Measurements from ENCODE around the gene TUBGCP6. TPM values are rescaled to one million over a fixed set of nuclear protein-coding genes. Genes with fewer than 3 reads are reported as not detected.

TUBGCP6 gene
- total RNA-seq, 1 experiment from 2014 or later, result 31.0 TPM

DNA sequence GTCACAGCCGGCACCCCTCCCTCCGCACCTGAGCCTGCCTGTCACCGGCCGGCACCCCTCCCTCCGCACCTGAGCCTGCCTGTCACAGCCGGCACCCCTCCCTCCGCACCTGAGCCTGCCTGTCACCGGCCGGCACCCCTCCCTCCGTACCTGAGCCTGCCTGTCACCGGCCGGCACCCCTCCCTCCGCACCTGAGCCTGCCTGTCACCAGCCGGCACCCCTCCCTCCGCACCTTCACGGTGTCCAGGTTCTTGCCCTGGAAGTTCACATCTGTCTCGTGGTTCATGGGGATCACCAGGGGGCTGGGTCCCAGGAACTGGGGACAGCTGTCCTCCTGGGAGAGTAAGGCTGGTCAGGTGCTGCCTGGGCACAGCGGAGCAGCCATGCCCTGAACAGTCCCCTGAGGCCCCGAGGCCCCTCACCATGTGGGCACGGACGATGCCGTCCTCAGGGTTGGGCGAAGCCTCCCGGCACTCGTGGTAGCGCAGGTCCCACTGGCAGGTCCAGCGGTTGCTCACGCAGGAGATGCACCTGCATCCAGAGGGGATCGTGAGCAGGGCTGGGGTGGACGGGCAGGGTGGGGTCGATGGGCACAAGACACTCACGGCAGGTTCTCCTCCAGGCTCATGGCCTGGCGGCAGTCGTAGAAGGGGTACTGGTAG, 40.9 kb upstream of the TUBGCP6 start:
- ChIA-PET POLR2A (ENCODE audit: low non-redundant PET) (interaction anchor here (0.7 kb wide), 1 partner anchor 173 kb away, joined by 9 read pairs; no protein-coding TSS in a partner anchor), CTCF (no interaction called here)
- H3K4me1 ChIP-seq (ENCODE audit: insufficient read depth, low read length, poor library complexity, severe bottlenecking), result no peaks in the 10 kb centered on the region
- DNase-seq (ENCODE audit: low spot score), result no peak
- no peak overlapping the region for H3K27ac ChIP-seq (ENCODE audit: low read depth, low read length, poor library complexity, severe bottlenecking)
- H3K9me3 ChIP-seq (ENCODE audit: low read depth, low read length, poor library complexity, severe bottlenecking), result no peaks in the 10 kb centered on the region
- no peak overlapping the region for H3K4me3 ChIP-seq (ENCODE audit: low read depth, low read length, poor library complexity, severe bottlenecking)
- BruUV-seq (replicated peaks), result no TSS peak
- TF ChIP-seq CTCF (conservative IDR thresholded peaks at IDR 0.05; ENCODE audit: low read depth, low read length) (no peak), EZH2 (IDR thresholded peaks at IDR 0.05; ENCODE audit: borderline replicate concordance, low read depth, low read length, poor library complexity, severe bottlenecking) (no peak)
- intact Hi-C loops (cut with micrococcal nuclease; ENCODE audit: unreplicated experiment), result no loop called here
- H3K36me3 ChIP-seq (ENCODE audit: insufficient read depth, low read length, poor library complexity, severe bottlenecking), result peaks cover 88% of the 10 kb centered on the region
- H3K27me3 ChIP-seq (replicated peaks; ENCODE audit: insufficient read depth, low read depth, low read length, poor library complexity), result no peaks in the 10 kb centered on the region

DNA sequence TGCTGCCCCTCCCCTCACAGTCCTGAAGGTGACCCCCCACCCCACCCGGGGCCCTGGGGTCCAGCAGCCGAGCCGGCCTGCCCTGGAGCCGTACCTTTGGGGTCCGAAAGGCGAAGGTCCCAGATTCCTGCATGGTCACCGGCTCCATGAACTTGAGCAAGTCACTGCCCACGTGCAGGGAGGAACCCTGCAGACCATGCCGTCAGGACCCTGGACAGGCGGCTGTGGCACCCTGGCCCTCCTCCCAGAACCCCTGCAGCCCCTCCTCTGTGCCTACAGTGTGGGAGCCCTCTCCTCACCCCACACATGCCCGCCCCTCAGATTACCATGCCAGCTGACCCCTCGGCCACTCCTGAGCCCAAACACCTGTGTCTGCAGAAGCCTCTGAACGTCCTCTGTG, 39.7 kb upstream of the TUBGCP6 start:
- DNase-seq (ENCODE audit: low spot score), result no peak
- Histone ChIP-seq H3K27me3 (replicated peaks; ENCODE audit: insufficient read depth, low read depth, low read length, poor library complexity) (no peaks in the 10 kb centered on the region), H3K36me3 (ENCODE audit: insufficient read depth, low read length, poor library complexity, severe bottlenecking) (peaks cover 86% of the 10 kb centered on the region), H3K9me3 (ENCODE audit: low read depth, low read length, poor library complexity, severe bottlenecking) (no peaks in the 10 kb centered on the region), H3K4me3 (ENCODE audit: low read depth, low read length, poor library complexity, severe bottlenecking) (no peak overlapping the region), H3K4me1 (ENCODE audit: insufficient read depth, low read length, poor library complexity, severe bottlenecking) (no peaks in the 10 kb centered on the region), H3K27ac (ENCODE audit: low read depth, low read length, poor library complexity, severe bottlenecking) (no peak overlapping the region)
- POLR2A ChIA-PET (ENCODE audit: low non-redundant PET), result no interaction called here
- TF ChIP-seq EZH2 (IDR thresholded peaks at IDR 0.05; ENCODE audit: borderline replicate concordance, low read depth, low read length, poor library complexity, severe bottlenecking) (no peak), CTCF (conservative IDR thresholded peaks at IDR 0.05; ENCODE audit: low read depth, low read length) (no peak)
- BruUV-seq (replicated peaks), result no TSS peak
- CTCF ChIA-PET, result no interaction called here
- intact Hi-C loops (cut with micrococcal nuclease; ENCODE audit: unreplicated experiment), result no loop called here

DNA sequence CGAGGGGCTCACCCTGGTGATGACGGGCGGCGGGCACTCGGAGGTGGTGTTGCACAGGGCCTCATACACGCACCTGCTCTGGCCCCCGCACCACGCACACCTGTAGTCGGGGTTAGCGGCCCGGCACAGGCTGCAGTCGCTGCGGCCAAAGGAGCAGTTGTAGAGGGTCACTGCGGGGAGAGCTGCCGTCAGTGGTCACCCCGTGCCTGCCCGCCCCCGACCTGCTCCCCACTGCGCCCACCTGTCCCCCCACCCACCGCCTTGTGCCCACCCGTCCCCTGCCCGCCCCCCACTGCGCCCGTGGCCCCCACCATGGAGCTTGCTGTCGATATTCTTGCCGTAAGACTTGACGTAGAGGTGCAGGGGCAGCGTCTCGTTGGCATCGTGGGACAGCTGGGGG, 39.0 kb upstream of the TUBGCP6 start:
- H3K4me3 ChIP-seq (ENCODE audit: low read depth, low read length, poor library complexity, severe bottlenecking), result no peak overlapping the region
- H3K4me1 ChIP-seq (ENCODE audit: insufficient read depth, low read length, poor library complexity, severe bottlenecking), result no peaks in the 10 kb centered on the region
- no peak overlapping the region for H3K27ac ChIP-seq (ENCODE audit: low read depth, low read length, poor library complexity, severe bottlenecking)
- H3K9me3 ChIP-seq (ENCODE audit: low read depth, low read length, poor library complexity, severe bottlenecking), result no peaks in the 10 kb centered on the region
- no peak for TF ChIP-seq CTCF (conservative IDR thresholded peaks at IDR 0.05; ENCODE audit: low read depth, low read length)
- TF ChIP-seq EZH2 (IDR thresholded peaks at IDR 0.05; ENCODE audit: borderline replicate concordance, low read depth, low read length, poor library complexity, severe bottlenecking), result no peak
- no TSS peak for BruUV-seq (replicated peaks)
- POLR2A ChIA-PET (ENCODE audit: low non-redundant PET), result no interaction called here
- intact Hi-C loops (cut with micrococcal nuclease; ENCODE audit: unreplicated experiment), result no loop called here
- CTCF ChIA-PET, result no interaction called here
- H3K27me3 ChIP-seq (replicated peaks; ENCODE audit: insufficient read depth, low read depth, low read length, poor library complexity), result no peaks in the 10 kb centered on the region
- peaks cover 86% of the 10 kb centered on the region for H3K36me3 ChIP-seq (ENCODE audit: insufficient read depth, low read length, poor library complexity, severe bottlenecking)
- no peak for DNase-seq (ENCODE audit: low spot score)

Measured in A673 (cell line).